LNCAP (cell line): ENCODE data around the gene GALR3.

ENCODE experiments used
- CTCF ChIP-seq: fragments of 450-650 bp; IDR thresholded peaks from 2 replicates; pipeline ENCODE4 v1.5.1; 2017; ENCODE audit warnings: mild to moderate bottlenecking

GALR3 gene

DNA sequence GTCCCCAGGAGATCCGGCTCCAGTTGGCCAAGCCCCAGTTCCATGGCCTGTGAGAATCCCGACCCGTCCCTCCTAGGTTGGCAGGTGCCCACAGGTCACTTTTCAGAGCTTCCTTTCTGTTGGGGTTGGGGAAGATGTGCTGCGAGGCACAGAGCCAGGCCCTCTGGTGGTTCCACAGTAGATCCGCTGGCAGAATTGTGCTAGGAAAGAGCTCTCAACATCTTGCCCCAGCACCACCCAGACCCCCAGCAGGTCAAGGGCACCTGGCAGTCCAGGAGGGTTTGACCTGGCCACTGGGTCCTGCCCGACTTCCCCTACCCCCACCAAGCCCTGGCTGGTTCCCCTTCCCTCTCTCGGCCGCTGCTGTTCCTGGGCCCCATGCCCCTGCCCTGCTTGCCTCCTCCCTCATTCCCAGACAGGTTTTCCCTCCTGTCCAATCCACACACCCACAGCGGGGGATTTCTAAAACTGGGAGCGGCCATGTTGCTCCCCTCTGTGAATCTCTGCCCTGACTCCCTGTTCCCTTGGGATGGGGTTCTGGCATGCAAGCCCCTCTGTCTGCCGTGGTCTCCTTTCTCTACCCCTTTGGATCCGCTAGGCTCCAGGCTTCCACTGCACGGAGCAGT, 41.6 kb upstream of the GALR3 start:
- TF ChIP-seq CTCF: peak; percentile 38; the same call in 1 of the 2 replicates

- no peak for TF ChIP-seq CTCF
Measured at GRCh38 chr22:37782340-37783168, 40.6 kb upstream of the GALR3 start.

DNA sequence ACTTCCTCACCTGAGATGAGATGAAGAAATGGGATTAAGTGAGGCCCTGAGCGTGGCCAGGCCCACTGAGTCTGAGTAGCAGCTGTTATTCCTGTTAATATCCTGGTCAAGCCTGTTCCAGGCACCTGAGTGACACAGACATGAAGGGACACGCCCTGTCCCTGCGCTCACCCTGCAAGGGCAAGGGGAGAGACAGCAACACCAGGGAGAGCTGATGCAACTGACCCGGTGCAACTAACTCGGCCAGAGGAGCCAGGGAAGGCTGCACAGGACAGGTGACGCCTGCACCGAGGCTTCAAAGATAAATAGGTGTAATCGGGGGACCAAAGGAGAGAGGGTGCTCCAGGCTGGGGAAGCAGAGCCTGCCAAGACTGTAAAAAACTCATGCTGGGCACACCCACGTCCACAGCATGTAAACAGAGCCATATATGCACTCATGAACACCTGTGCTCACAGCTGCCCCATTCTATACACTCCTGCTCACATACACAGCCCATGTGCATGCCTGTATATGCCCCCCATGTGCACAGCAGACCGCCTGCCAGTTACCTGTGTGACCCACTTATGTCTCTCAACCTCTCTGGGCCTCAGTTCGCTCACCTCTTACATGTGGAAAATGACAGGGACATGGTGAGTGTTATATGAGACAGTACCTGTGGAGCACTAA, 38.2 kb upstream of the GALR3 start:
- no peak for TF ChIP-seq CTCF

DNA sequence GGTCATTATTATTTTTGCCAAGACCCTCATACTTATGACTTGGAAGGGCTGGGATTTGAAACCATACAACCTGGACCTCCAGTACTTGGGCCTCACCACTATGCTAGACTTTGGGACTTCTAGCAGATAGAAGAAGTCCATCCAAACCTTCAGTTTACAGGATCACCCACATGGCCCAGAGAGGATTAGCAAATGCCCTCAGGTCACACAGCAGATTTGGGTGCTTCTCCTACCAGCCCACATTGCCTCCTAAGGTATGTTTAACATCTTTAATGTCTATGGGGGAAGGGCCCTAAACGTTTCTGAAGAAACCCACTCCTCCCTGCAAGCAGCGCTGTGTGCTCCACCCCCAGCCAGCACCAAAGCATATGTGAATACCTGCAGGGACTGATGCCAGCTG, 32.9 kb upstream of the GALR3 start:
- no peak for TF ChIP-seq CTCF

DNA sequence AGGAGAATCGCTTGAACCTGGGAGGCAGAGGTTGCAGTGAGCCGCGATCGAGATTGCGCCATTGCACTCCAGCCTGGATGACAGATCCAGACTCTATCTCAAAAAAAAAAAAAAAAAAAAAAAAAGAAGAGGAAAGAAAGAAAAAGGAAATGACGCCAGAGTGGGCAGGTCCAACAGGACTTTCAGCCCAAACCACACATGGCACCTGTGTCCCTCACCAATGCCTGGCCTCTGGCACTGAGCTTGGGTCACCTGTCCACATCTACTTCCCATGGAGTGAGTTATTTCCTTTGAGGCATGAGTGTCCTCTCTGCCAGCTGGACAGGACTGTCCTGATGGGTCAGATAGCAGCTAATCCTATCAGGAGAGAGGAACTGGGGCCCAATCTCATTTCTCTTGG, 30.7 kb upstream of the GALR3 start:
- no peak for TF ChIP-seq CTCF

- TF ChIP-seq CTCF: no peak
Measured at GRCh38 chr22:37794376-37794775, 28.8 kb upstream of the GALR3 start.

DNA sequence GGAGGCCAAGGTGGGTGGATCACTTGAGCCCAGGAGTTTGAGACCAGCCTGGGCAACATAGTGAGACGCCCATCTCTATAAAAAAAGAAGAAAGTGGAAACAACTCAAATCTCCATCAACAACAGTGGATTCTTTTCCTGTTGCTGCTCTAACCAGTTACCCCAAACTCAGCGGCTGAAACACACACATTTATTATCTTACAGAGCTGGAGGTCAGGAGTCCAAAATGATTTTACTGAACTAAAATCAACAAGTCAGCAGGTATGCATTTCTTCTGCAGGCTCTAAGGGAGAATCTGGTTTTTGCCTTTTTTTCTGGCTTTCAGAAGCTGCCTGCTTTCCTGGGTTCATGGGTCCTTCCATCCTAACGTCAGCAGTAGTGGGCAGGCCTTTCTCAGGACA, 27.1 kb upstream of the GALR3 start:
- no peak for TF ChIP-seq CTCF
